Central memory CD4-positive, alpha-beta T cell (primary cell): ENCODE data around the gene DOHH.
"Not testable (repeated sequence)": the region's sequence is repeated elsewhere in the genome, so short reads cannot be mapped to it uniquely, and the experiment has no call there.

Experiments
- DNase-seq: peaks from one replicate; pipeline ENCODE4 v3.0.0; 2022

Gene DOHH

GRCh38 chr19:3534375-3535234, 34.1 kb upstream of the DOHH start:
- no peak for DNase-seq

- no peak for DNase-seq
Observed at GRCh38 chr19:3533563-3534216, 33.2 kb upstream of the DOHH start.

- no peak for DNase-seq
Observed at GRCh38 chr19:3533033-3533432, 32.6 kb upstream of the DOHH start.

DNA sequence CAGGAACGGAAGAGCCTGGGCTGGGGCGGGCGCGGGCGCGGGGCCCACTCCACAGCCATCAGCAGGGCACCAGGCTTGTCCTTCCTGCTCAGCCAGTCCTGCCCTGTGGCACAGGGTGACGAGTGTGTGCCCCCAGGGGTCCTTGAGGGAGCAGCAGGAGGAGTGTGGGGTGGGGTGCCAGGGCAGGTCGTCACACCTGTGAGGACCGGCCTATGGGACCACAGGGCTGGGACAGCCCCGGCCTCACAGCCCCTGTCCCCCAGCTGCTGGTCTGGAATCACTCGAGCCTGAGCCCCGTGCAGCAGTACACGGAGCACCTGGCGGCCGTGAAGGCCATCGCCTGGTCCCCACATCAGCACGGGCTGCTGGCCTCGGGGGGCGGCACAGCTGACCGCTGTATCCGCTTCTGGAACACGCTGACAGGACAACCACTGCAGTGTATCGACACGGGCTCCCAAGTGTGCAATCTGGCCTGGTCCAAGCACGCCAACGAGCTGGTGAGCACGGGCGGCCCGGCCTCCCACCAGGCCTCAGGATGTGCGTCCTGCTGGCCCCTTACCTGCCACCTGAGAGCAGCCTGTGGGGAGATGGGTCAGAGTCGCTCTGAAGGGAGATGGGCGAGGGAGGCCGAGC, 31.8 kb upstream of the DOHH start:
- DNase-seq = no peak

DNA sequence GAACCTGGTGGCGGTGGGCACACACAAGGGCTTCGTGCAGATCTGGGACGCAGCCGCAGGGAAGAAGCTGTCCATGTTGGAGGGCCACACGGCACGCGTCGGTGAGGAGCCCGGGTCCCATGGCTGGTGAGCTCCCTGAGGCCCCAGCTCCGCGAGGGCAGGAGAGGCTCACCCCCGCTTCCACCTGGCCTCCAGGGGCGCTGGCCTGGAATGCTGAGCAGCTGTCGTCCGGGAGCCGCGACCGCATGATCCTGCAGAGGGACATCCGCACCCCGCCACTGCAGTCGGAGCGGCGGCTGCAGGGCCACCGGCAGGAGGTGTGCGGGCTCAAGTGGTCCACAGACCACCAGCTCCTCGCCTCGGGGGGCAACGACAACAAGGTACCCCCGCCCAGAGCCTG, 31.2 kb upstream of the DOHH start:
- DNase-seq = no peak

GRCh38 chr19:3530389-3530788, 29.9 kb upstream of the DOHH start:
- DNase-seq = no peak

GRCh38 chr19:3529299-3529698, 28.8 kb upstream of the DOHH start:
- DNase-seq = not testable (repeated sequence)

GRCh38 chr19:3528539-3529211, 28.2 kb upstream of the DOHH start:
- no peak for DNase-seq

- no peak for DNase-seq
Observed at GRCh38 chr19:3528080-3528479, 27.6 kb upstream of the DOHH start.

DNA sequence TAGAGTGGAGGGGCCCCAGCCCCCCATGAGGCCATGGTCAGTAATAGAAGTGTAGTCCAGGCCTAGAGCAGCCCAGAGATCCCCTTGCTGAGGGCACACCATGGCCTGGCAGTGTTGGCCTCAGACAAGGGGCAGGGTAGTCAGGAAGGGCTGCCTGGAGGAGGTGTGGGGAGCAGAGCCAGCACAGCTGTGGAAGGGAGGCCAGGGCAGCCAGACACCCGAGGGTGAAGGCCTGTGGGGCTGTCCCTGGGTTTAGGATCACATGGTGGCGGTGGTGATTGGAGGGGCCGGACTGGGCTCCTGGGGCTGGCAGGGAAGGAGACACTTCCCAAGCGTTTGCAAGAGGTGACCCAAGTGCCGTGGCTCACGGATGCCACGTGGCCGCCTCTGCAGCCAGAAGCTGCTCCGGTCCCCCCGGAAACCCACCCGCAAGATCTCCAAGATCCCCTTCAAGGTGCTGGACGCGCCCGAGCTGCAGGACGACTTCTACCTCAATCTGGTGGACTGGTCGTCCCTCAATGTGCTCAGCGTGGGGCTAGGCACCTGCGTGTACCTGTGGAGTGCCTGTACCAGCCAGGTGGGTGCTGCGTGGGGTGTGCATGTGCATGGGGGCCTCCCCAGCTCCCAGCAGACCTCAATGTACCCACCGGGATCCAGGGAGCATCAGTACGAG, 26.9 kb upstream of the DOHH start:
- DNase-seq = no peak

DNA sequence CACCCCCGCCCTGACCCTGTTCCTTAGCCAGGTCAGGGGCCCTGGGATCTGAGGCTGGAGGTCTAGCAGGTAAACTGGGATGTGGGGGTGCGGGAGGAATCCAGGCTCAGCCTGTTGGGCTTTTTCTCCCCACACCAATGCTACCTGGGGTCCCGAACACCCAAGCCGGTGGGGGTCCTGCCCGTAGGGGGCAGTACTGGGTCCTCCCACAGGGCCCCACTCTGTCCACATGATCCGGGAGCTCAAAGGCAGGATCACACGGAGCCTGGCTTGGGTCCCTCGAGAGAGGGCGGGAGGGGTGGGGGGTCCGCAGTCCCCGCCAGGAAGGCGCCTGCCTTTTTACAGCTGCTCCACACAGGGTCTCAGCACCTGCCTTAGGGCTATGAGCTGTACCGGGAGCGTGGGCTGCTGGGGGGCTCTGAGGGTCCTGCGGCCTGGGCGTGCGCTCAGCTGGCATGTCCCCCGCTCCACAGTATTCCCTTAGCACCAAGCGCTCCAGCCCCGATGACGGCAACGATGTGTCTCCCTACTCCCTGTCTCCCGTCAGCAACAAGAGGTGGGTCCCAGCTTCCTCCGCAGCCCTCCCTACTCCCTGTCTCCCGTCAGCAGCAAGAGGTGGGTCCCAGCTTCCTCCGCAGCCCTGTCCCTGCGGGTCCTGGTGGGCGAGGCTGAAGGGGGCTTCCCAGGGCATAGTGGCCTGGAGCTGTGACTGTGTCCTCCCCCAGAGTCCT, 26.2 kb upstream of the DOHH start:
- no peak for DNase-seq

- no peak for DNase-seq
Observed at GRCh38 chr19:3524904-3525451, 24.5 kb upstream of the DOHH start.

DNA sequence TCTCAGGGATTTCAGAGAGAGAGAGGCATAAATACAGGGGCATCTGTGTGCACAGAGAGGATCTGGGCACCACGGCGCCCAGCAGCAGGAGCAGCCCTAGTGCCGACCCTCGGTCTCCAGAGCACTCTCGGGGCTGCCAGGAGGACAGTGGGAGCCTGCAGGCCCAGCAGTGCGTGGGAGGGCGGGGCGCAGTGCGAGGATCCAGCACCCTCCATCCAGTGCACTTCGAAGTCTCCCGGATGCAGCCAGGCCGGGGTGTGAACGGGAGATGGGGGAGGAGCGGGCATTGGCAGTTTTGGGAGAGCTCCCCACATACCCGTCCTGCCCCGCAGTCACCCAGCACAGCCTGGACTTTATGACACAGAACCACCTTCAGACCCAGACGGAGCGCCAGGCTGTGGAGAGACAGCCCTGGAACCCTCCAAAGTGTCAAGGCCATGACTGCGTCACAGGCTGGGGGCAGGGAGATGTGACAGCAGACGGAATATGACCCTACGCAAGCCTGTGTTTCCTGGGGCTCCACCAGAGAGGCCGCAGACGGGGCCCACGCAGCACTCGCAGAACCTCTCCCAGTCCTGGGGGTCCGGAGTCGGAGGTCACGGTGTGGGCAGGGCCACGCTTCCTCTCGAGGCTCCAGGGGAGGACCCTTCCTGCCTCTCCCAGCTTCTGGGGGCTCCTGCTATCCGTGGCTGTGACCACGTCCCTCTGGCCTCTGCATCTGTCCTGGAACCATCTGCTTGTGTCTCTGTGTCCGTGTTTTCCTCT, 23.8 kb upstream of the DOHH start:
- no peak for DNase-seq

- DNase-seq = no peak
Observed at GRCh38 chr19:3523361-3524077, 23.0 kb upstream of the DOHH start.

- no peak for DNase-seq
Observed at GRCh38 chr19:3522421-3523360, 22.2 kb upstream of the DOHH start.

DNA sequence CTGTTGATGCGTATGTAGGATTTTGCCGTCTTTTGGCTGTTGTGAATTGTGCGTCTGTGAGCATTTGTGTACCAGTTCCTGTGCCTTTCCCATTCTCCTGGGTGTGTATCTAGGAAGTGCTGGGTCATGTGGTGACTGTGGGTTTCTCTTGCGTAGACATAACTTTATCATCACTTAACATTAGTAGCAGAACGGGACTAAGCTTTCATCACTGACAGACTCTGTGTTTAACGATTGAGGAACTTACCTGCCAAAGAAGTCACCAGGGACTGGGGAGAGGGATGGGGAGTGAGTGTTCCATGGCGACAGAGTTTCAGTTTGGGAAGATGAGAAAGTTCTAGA, 20.6 kb upstream of the DOHH start:
- no peak for DNase-seq

GRCh38 chr19:3520166-3521103, 20.0 kb upstream of the DOHH start:
- DNase-seq = no peak

DNA sequence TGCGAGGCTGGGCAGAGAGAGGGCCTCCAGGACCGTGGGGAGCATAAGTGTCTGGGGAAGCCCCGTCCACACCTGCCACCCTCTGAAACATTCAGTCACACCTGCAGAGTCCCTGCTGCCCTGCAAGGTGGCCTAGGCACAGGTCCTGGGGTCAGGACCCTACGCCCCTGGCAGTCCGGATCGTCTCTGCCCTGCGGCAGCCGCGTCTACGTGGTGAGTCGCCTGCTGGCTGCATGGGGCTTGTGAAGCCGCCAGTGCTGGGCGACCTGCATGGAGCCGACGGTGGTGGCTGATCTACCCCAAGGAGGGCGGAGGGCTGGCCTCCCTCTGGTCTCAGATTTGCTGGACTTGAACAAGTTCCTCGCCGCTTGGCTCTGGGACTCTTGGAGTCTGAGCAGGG, 18.7 kb upstream of the DOHH start:
- DNase-seq = no peak
